Measurements from ENCODE around the gene TNFRSF8. TPM values are rescaled to one million over a fixed set of nuclear protein-coding genes. Genes with fewer than 3 reads are reported as not detected.

The TNFRSF8 gene
- total and polyA plus RNA-seq, 2 donors (not counting 1 experiment from before 2014, with no cell fraction given): 0.36 to 0.57 TPM

- intact Hi-C loops (cut with micrococcal nuclease): no loop called here
- Histone ChIP-seq H3K9me3 (ENCODE audit: control extremely low read depth in 1 of 3, control insufficient read depth in 2 of 3, insufficient read depth in 1 of 3, low read length in 2 of 3) (peaks cover 0 to 7% (median 0%) of the 10 kb centered on the region in 3 donors), H3K36me3 (replicated peaks in 1 of 2; ENCODE audit: control extremely low read depth in 1 of 2, control insufficient read depth in 1 of 2, extremely low read depth in 1 of 2, insufficient read depth in 2 of 2, low read length in 1 of 2) (no peaks in the 10 kb centered on the region), H3K4me3 (ENCODE audit: control extremely low read depth in 1 of 5, extremely low read depth in 1 of 5, insufficient read depth in 1 of 5, low read depth in 2 of 5, low read length in 4 of 5) (no peak overlapping the region), H2AFZ (ENCODE audit: insufficient read depth, low read depth, low read length, poor library complexity, severe bottlenecking) (no peak overlapping the region), H3K9ac (ENCODE audit: low read length) (no peak overlapping the region), H3K4me1 (ENCODE audit: control insufficient read depth in 2 of 2, insufficient read depth in 2 of 2, low read length in 2 of 2) (peaks cover 33 to 35% of the 10 kb centered on the region in 2 donors), H3K27me3 (replicated peaks in 1 of 4; ENCODE audit: control extremely low read depth in 1 of 4, control insufficient read depth in 3 of 4, insufficient read depth in 4 of 4, low read length in 3 of 4) (no peaks in the 10 kb centered on the region), H4K20me1 (ENCODE audit: control insufficient read depth, insufficient read depth, low read length, poor library complexity, severe bottlenecking) (no peaks in the 10 kb centered on the region), H3K79me2 (ENCODE audit: control insufficient read depth, insufficient read depth, low read length) (no peaks in the 10 kb centered on the region), H3K4me2 (replicated peaks; ENCODE audit: low read depth, low read length, poor library complexity, severe bottlenecking) (no peak overlapping the region), H3K27ac (ENCODE audit: low read length in 2 of 2) (no peak overlapping the region)
- no peak for ATAC-seq (ENCODE audit: low read depth)
- Mint-ChIP-seq H3K9me3 (ENCODE audit: insufficient read depth) (no peaks in the 10 kb centered on the region), H3K4me1 (peaks cover 33% of the 10 kb centered on the region), H3K27me3 (no peaks in the 10 kb centered on the region), H3K4me3 (no peak overlapping the region), H3K27ac (peak overlapping the region; percentile 37)
- CTCF ChIA-PET: no interaction called here
- no peak for DNase-seq
- WGBS (ENCODE audit: insufficient coverage): 83% methylated on average over 1 of the region's 1 CpG
- POLR2A ChIA-PET: no interaction called here
- no peak for TF ChIP-seq CTCF (IDR thresholded peaks at IDR 0.05)
- TF ChIP-seq EZH2 (IDR thresholded peaks at IDR 0.05; ENCODE audit: borderline replicate concordance, insufficient read depth, low read depth, low read length, poor library complexity, severe bottlenecking): no peak
These were observed 28.1 kb downstream of the TNFRSF8 start for GRCh38 chr1:12091191-12091590.

- no peak overlapping the region for H3K4me2 ChIP-seq (replicated peaks; ENCODE audit: low read depth, low read length, poor library complexity, severe bottlenecking)
- no peak overlapping the region for H2AFZ ChIP-seq (ENCODE audit: insufficient read depth, low read depth, low read length, poor library complexity, severe bottlenecking)
- H3K79me2 ChIP-seq (ENCODE audit: control insufficient read depth, insufficient read depth, low read length): no peaks in the 10 kb centered on the region
- H3K4me1 ChIP-seq (ENCODE audit: control insufficient read depth in 2 of 2, insufficient read depth in 2 of 2, low read length in 2 of 2): peaks cover 14 to 15% of the 10 kb centered on the region in 2 donors
- 96% methylated on average over 3 of the region's 3 CpGs for whole genome bisulfite sequencing (ENCODE audit: insufficient coverage)
- H3K4me1 Mint-ChIP-seq: peaks cover 11% of the 10 kb centered on the region
- no peak overlapping the region for H3K27ac Mint-ChIP-seq
- no peak overlapping the region for H3K27ac ChIP-seq (ENCODE audit: low read length in 2 of 2)
- TF ChIP-seq EZH2 (IDR thresholded peaks at IDR 0.05; ENCODE audit: borderline replicate concordance, insufficient read depth, low read depth, low read length, poor library complexity, severe bottlenecking): no peak
- no peak for TF ChIP-seq CTCF (IDR thresholded peaks at IDR 0.05)
- no peak overlapping the region for H3K4me3 Mint-ChIP-seq
- intact Hi-C loops (cut with micrococcal nuclease): no loop called here
- H3K36me3 ChIP-seq (replicated peaks in 1 of 2; ENCODE audit: control extremely low read depth in 1 of 2, control insufficient read depth in 1 of 2, extremely low read depth in 1 of 2, insufficient read depth in 2 of 2, low read length in 1 of 2): no peaks in the 10 kb centered on the region
- H3K27me3 ChIP-seq (replicated peaks in 1 of 4; ENCODE audit: control extremely low read depth in 1 of 4, control insufficient read depth in 3 of 4, insufficient read depth in 4 of 4, low read length in 3 of 4): no peaks in the 10 kb centered on the region
- CTCF ChIA-PET: interaction anchor here (0.8 to 1.6 kb wide), 3 partner anchors 24 to 115 kb away, joined by 3 to 6 read pairs (median 3); no protein-coding TSS in a partner anchor
- no peak for ATAC-seq (ENCODE audit: low read depth)
- H3K27me3 Mint-ChIP-seq: no peaks in the 10 kb centered on the region
- POLR2A ChIA-PET: no interaction called here
- H3K9ac ChIP-seq (ENCODE audit: low read length): no peak overlapping the region
- no peak overlapping the region for H3K4me3 ChIP-seq (ENCODE audit: control extremely low read depth in 1 of 5, extremely low read depth in 1 of 5, insufficient read depth in 1 of 5, low read depth in 2 of 5, low read length in 4 of 5)
- H4K20me1 ChIP-seq (ENCODE audit: control insufficient read depth, insufficient read depth, low read length, poor library complexity, severe bottlenecking): no peaks in the 10 kb centered on the region
- peaks cover 2 to 3% (median 3%) of the 10 kb centered on the region in 3 donors for H3K9me3 ChIP-seq (ENCODE audit: control extremely low read depth in 1 of 3, control insufficient read depth in 2 of 3, insufficient read depth in 1 of 3, low read length in 2 of 3)
- H3K9me3 Mint-ChIP-seq (ENCODE audit: insufficient read depth): no peaks in the 10 kb centered on the region
- DNase-seq: no peak
These were observed 31.1 kb downstream of the TNFRSF8 start for GRCh38 chr1:12094180-12094579.
